A549 (cell line): ENCODE data around the gene PPP1R9A.

Source experiments
- BHLHE40 ChIP-seq: IDR thresholded peaks from 2 replicates; pipeline ENCODE4 v1.6.1; 2012; ENCODE audit warnings: low read depth, low read length, inconsistent platforms
- CTCF ChIP-seq: fragments of >200 bp; sonication (Bioruptor Twin); formaldehyde crosslinking; IDR thresholded peaks from 3 replicates; pipeline ENCODE4 v1.5.1; 2016
- EP300 ChIP-seq, 2 experiments: fragments of >200 bp; sonication (Bioruptor Twin); formaldehyde crosslinking; IDR thresholded peaks; 2 replicates in 1 of 2; 3 replicates in 1 of 2; pipeline ENCODE4 v1.6.1; 2016 to 2017
- ESRRA ChIP-seq: fragments of 150-350 bp; IDR thresholded peaks from 2 replicates; pipeline ENCODE4 v1.6.1; 2014; ENCODE audit warnings: mild to moderate bottlenecking, low read length, borderline replicate concordance
- FOSB ChIP-seq: fragments of 250-450 bp; sonication (Bioruptor Pico); IDR thresholded peaks from 2 replicates; pipeline ENCODE4 v1.5.0; 2020; ENCODE audit warnings: mild to moderate bottlenecking, moderate library complexity
- JUN ChIP-seq, 2 experiments: fragments of >200 bp; sonication (Bioruptor Twin); formaldehyde crosslinking; IDR thresholded peaks; 2 replicates in 1 of 2; 3 replicates in 1 of 2; pipeline ENCODE4 v1.6.1; 2016 to 2017
- MAFK ChIP-seq: fragments of 450-650 bp; IDR thresholded peaks from 2 replicates; pipeline ENCODE4 v1.6.1; 2014; ENCODE audit not compliant: partially characterized antibody
- PBX3 ChIP-seq: IDR thresholded peaks from 2 replicates; pipeline ENCODE4 v1.6.1; 2012
- POLR2A ChIP-seq: IDR thresholded peaks from 2 replicates; pipeline ENCODE4 v1.6.1; 2012; ENCODE audit warnings: mild to moderate bottlenecking, low read length
- USF2 ChIP-seq: fragments of 450-650 bp; IDR thresholded peaks from 2 replicates; pipeline ENCODE4 v1.6.1; 2014; ENCODE audit warnings: antibody characterized with exemption

GRCh38 chr7:95240921-95241320 lies 333.5 kb downstream of the PPP1R9A start:
- TF ChIP-seq CTCF (no peak), JUN (IDR thresholded peaks at IDR 0.05) (no peak), POLR2A (no peak), ESRRA (no peak), BHLHE40 (no peak), FOSB (CRISPR knock-in tag) (no peak), EP300 (IDR thresholded peaks at IDR 0.05) (no peak), USF2 (no peak), PBX3 (no peak), MAFK (no peak)
